ENCODE results near the gene FAM20C.
A peak's percentile ranks its signal among the peaks of the same experiment; 100 is the strongest.

Gene FAM20C

DNA sequence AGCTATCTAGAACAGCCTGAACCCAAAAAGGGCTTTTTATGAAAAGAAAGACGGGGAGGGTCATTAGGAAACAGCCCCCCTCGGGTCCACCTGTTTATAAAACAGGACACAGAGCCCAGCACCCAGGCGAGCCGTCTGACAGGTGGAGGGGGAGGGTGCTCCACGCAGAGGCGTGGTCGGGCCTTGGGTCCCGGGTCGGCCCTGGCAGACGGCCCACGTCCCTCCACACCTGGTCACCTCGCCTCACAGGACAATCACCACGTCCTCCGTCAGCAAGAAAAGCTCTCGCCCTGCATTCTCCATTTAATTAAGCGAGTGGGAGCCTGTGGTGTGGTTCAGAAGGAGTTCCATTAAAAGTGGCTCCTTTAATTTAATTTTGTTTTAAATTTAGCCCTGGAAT lies 55.3 kb downstream of the FAM20C start:
- no peak for DNase-seq

DNA sequence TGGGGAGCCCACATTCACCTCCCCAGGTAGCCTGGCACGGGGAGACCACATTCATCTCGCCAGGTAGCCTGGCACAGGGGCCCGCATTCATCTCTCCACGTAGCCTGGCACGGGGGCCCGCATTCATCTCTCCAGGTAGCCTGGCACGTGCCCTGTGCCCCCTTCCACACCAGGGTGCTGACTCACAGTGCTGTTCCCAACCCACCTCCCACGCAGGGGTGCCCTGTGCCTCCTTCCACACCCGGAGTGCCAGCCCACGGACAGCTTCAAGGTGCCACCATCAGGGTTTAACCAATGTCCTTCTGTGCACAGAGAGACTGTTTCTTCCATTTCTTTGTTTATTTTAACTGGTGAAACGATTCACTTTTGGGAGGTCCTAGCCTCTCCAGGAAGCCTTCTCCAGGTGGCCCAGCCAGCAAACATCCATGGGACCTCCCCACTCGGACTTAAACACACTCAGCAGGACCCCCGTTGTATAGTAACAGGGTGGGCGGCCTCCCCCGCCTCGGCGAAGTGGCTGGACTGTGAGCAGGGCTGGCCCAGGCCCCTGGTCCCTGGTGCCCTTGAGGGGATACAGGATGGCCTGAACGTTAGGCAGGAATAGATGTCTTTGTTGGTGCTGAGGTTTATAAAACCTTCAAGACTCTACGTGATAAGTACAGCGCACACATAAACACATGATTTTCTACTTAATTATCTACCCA lies 56.5 kb downstream of the FAM20C start:
- DNase-seq = no peak

- DNase-seq = peak; percentile 56
Observed at GRCh38 chr7:249989-250388, 57.6 kb downstream of the FAM20C start.

DNA sequence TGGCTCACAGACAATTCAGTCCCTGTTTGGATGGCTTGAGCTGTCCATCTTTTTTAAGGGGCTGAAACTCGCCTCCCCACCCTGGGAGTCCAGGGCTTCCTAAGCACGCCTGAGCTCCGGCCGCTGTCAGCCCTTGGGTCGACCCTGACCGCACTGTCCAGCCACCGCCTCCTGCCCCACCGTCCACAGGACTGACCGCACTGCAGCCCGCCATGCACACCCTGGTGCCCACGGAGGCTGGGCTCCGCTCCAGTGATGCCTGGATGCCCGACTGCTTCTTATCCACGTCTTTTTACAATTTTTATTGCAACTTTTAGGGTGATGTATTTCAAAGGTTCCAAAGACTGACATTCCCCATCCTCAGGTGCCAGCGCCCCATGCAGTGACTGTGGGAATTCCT lies 58.2 kb downstream of the FAM20C start:
- no peak for DNase-seq

DNA sequence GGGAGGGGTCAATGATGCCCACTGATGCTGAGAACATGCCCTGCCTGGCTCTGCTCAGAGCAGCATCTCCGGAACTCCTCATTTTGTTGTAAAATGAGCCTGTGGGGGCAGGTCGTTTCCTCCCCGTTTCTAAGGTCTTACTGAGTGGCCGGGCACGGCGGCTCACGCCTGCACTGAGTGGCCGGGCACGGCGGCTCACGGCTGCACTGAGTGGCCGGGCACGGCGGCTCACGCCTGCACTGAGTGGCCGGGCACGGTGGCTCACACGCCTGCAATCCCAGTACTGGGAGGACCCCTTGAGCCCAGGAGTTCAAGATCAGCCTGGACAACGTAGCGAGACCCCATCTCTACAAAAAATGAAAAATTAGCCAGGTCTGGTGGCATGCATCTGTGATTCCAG lies 58.6 kb downstream of the FAM20C start:
- no peak for DNase-seq

GRCh38 chr7:251446-252175 lies 59.2 kb downstream of the FAM20C start:
- DNase-seq = no peak

DNA sequence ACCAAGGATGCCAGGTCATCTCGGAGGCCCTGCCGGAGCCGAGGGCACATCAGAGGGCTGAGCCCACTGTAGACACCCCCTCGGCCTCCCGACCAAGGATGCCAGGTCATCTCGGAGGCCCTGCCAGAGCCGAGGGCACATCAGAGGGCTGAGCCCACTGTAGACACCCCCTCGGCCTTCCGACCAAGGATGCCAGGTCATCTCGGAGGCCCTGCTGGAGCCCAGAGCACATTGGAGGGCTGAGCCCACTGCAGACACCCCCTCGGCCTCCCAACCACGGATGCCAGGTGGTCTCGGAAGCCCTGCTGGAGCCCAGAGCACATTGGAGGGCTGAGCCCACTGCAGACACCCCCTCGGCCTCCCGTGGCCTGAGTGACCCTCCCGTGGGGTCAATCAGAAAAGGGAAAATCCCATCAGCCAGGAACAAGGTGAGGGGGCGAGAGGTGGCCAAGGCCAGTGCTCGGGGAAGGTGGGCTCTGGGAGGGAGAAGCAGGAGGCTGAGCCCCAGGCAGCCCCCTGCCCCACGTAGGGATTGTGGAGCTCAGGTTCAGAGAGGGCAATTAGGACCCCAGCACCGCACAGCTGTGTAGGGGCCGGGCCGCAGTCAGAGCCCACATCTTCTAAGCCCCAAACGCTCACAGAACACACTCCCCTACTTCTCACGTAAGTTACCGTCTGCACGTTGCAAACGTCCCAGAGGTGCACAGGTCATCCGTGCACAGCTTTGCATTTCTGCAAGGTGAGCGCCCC lies 60.0 kb downstream of the FAM20C start:
- DNase-seq = no peak

- peak; percentile 38 for DNase-seq
Observed at GRCh38 chr7:252981-253380, 60.6 kb downstream of the FAM20C start.

- DNase-seq = peak; percentile 43
Observed at GRCh38 chr7:253581-254336, 61.4 kb downstream of the FAM20C start.

DNA sequence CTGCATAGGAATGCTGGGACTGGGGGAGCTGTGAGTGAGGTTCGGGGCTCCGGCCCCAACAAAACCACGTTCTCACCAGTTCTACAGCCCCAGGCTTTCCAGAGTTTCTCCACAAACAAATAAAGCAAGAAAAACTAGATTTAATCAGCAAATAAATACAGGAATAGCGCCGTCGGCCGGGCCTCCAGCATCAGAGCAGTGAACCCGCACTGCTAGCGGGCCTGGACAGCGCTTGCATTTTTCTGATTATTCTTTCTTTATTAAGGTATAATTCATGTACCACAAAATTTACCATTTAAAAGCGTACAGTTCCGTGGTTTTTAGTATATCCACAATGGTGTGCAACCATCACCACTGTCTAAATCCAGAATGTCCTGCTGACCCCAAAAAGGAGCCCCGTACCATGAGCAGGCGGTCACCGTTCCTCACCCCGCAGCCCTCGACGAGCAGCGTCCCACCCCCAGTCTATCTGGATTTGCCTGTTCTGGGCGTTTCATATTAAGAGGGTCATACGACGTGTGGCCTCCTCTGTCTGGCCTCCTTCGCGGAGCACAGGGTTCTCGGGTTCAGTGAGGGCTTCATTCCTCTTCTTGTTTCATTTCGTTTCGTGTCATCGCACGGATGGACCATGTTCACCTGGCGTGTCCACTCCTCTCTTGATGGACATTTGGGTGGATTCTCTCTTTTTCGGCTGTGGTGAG lies 62.1 kb downstream of the FAM20C start:
- DNase-seq = no peak

GRCh38 chr7:255038-255435 lies 62.7 kb downstream of the FAM20C start:
- no peak for DNase-seq

DNA sequence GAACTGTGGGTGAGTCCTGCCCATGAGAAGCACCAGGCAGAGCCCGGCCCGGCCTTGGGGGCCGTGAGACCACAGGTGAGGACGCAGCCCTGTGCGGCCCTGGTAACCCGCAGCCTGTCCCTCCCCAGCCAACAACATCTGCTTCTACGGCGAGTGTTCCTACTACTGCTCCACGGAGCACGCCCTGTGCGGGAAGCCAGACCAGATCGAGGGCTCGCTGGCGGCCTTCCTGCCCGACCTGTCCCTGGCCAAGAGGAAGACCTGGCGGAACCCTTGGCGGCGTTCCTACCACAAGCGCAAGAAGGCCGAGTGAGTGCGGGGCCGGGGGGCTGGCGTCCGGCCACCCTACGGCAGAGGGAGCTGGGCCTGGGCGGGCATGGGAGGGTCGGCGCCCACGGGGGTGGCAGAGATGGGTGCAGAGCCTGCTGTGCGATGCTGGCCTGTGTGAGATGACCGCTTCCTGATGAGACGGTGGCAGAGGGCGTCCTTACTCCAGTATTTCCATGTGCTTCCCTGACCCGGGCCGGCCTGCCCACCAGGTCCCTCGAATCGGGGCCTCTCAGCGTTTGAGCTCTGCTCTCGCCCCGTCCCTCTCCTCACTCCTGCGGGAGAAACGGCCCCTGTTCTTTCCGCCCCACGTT lies 63.5 kb downstream of the FAM20C start:
- DNase-seq = no peak

DNA sequence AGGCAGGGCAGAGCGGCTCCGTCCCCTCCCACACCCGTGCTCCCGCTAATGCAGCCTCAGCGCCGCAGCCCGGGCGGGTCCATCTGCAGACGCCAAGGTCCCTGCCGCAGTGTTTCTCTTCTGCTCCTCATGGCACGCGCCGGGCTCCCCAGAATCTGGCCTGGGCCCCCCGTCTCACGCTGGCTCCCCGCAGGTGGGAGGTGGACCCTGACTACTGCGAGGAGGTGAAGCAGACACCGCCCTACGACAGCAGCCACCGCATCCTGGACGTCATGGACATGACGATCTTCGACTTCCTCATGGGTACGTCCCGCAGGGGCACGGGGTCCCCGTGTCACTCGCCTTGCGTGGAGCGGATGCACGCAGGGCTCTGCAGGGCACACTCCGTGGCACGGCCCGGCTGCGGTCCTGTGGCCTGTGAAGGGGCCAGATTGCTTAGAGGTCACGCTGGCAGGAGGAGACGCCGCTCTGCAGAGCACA lies 64.1 kb downstream of the FAM20C start:
- DNase-seq = no peak

DNA sequence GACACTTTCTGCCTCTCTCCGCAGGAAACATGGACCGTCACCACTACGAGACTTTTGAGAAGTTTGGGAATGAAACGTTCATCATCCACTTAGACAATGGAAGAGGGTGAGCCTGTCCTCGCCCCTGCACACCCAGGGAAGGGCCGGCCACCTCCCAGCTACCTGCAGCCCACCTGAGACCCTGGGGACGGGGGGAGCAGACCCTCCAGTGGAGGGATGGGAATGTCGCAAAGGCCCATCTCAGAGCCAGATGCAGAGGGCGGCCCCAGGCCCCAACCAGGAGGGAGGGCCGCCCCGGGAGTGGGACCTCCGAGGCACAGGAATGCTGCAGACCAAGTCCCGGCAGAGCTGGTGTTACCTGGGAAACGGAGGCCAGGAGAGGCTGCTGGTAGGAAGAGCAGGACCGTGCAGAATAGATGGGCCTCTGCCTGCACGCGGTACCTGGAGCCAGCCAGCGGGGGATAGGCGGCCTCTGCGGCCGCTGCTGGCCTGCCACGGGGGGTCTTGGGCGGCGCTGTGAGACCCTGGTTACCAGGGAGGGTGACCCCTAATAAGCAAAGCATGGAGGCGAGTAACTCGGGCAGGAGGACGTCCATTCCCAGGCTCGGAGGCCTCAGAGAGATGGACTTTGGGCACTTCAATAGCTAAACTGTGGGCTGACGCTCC lies 64.7 kb downstream of the FAM20C start:
- DNase-seq = no peak

GRCh38 chr7:257647-257992 lies 65.2 kb downstream of the FAM20C start:
- DNase-seq = no peak

GRCh38 chr7:258476-259190 lies 66.3 kb downstream of the FAM20C start:
- DNase-seq = no peak

DNA sequence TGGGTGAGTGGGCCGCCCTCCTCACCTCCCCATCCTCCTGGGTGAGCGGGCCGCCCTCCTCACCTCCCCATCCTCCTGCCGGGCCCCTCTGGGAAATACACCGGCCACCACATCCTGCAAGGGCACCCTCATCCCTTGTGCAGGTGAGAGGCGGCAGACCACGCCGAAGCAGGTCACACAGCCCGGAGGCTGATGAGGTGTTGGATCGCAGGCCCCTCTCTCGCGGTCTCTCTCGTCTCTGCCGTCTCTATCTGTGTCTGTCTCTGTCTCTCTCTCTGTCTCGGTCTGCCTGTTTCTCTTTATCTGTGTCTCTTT lies 66.8 kb downstream of the FAM20C start:
- DNase-seq = no peak

DNA sequence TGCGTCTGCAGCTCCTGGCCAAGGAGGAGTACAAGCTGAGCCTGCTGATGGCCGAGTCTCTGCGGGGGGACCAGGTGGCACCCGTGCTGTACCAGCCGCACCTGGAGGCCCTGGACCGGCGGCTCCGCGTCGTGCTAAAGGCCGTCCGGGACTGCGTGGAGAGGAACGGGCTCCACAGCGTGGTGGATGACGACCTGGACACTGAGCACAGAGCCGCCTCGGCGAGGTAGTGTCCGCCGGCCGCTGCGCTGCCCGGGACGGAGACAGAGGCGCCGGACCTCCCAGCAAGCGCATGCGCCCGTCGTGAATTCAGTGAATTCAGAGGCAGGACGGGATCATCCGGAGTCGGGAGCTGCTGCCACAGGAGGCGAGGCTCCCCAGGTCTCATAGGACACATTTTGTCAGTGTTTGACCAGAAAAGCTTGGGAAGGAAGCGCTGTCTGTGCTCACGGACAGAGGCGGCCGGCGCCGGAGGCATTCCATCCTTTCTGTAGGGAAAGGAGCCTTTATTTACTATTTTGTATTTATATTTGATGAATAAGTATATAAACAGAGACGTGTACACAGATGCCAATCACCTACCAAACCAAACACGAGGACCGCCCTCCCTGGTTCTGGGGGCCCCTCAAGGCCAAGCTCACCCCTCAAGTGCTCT lies 67.5 kb downstream of the FAM20C start:
- DNase-seq = no peak

DNA sequence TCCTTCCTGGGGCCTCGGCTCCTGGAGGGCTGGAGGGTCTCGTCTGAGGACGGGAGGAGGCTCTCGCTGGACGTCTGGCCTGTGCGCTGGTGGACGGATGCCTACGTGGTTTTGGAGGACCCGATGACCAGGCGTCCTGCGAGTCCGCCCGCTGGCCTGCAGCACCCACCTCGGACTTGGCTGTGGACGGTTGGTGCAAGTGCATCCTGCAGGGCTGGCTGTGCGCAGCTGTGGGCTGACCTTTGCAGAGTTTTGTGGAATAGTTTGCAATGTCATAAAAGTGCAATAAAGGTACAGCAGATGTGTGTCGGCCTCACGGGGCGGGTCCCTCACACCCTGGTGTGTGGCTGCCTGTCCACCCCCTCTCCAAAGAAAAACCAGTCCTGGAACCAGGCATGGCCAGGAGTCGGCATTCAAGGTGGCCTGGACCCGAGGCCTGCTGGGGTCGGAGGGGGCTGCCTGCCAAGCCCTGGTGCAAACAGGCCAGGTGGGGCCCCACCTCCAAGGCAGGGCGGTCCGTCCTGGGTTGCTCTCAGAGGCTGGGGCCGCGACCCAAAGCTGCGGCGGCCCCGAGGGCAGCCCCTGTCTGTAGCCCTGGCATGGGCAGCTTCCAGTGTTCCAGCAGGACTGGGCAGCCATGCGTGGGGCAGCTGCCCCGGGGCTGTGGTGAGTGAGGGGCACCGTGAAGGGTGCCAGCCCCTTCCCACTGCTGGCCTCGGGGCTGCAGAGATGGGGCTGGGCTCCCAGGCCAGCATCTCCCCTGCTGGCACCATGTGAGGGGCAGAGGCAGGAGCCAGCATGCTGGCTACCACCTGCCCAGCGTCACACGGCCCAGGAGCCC lies 68.3 kb downstream of the FAM20C start:
- no peak for DNase-seq

All from eye (tissue), 1 donor.